GM08714 (cell line): ENCODE measurements around the gene VSIR.

ENCODE experiments used
- H3K4me3 ChIP-seq: fragments of 200-500 bp; sonication (Bioruptor generic); 2 replicates; pipeline ENCODE4 v1.5.1; 2014; ENCODE audit warnings: mild to moderate bottlenecking, low read length, inconsistent platforms
- ZNF274 ChIP-seq: IDR thresholded peaks from 2 replicates; pipeline ENCODE4 v1.6.1; 2012; ENCODE audit warnings: mild to moderate bottlenecking, low read depth, low read length

VSIR gene

GRCh38 chr10:71744897-71745663 is 28.2 kb downstream of the VSIR start:
- TF ChIP-seq ZNF274, result no peak
- H3K4me3 ChIP-seq, result no peak overlapping the region

GRCh38 chr10:71743866-71744265 is 29.5 kb downstream of the VSIR start:
- no peak overlapping the region for H3K4me3 ChIP-seq

GRCh38 chr10:71743089-71743838 is 30.1 kb downstream of the VSIR start:
- TF ChIP-seq ZNF274, result no peak
- H3K4me3 ChIP-seq, result no peak overlapping the region

More at GRCh38 chr10:71743866-71744265, 29.5 kb downstream of the VSIR start:
- no peak for TF ChIP-seq ZNF274

- no peak overlapping the region for H3K4me3 ChIP-seq
- no peak for TF ChIP-seq ZNF274
Observed at GRCh38 chr10:71742301-71743088, 30.8 kb downstream of the VSIR start.

- TF ChIP-seq ZNF274, result no peak
- H3K4me3 ChIP-seq, result no peak overlapping the region
Observed at GRCh38 chr10:71741671-71742070, 31.6 kb downstream of the VSIR start.

GRCh38 chr10:71741029-71741428 is 32.3 kb downstream of the VSIR start:
- no peak overlapping the region for H3K4me3 ChIP-seq
- no peak for TF ChIP-seq ZNF274

GRCh38 chr10:71740069-71740653 is 33.2 kb downstream of the VSIR start:
- no peak for TF ChIP-seq ZNF274
- no peak overlapping the region for H3K4me3 ChIP-seq

- no peak for TF ChIP-seq ZNF274
- no peak overlapping the region for H3K4me3 ChIP-seq
Observed at GRCh38 chr10:71739358-71739900, 33.9 kb downstream of the VSIR start.

GRCh38 chr10:71737834-71738197 is 35.5 kb downstream of the VSIR start:
- H3K4me3 ChIP-seq, result no peak overlapping the region
- TF ChIP-seq ZNF274, result no peak

- TF ChIP-seq ZNF274, result no peak
- no peak overlapping the region for H3K4me3 ChIP-seq
Observed at GRCh38 chr10:71737001-71737833, 36.1 kb downstream of the VSIR start.

- TF ChIP-seq ZNF274, result no peak
- no peak overlapping the region for H3K4me3 ChIP-seq
Observed at GRCh38 chr10:71736570-71736952, 36.8 kb downstream of the VSIR start.

- H3K4me3 ChIP-seq, result no peak overlapping the region
- TF ChIP-seq ZNF274, result no peak
Observed at GRCh38 chr10:71735709-71736569, 37.4 kb downstream of the VSIR start.
